H1 (cell line): Measurements from ENCODE around the gene RUVBL1. TPM values are rescaled to one million over a fixed set of nuclear protein-coding genes. Genes with fewer than 3 reads are reported as not detected.

ENCODE experiments used
- CTCF ChIA-PET: fragments of 300-600 bp; sonication (Branson Sonifier 250); formaldehyde crosslinking; loops from one replicate; lab custom pipeline; 2021; ENCODE audit not compliant: partially characterized antibody; lab: Charles Lee
- POLR2A ChIA-PET: fragments of 300-600 bp; sonication (Branson Sonifier 250); formaldehyde crosslinking; loops from one replicate; lab custom pipeline; 2021; ENCODE audit warnings: inconsistent platforms; ENCODE audit not compliant: partially characterized antibody; lab: Charles Lee
- DNase-seq, 2 experiments: peaks; one replicate each; pipeline versions ENCODE4 v3.0.0 to v3.0.0-alpha.2; 2010 to 2022; ENCODE audit warnings: low spot score in 2 of 2, low read depth in 1 of 2, mixed read lengths in 1 of 2
- FAIRE-seq: peaks from 2 replicates; lab custom pipeline; 2011; peaks lifted over from hg19 to GRCh38; lab: Jason Lieb, UNC
- H2AFZ ChIP-seq: 2 replicates; pipeline ENCODE4 v1.8.1; 2012; ENCODE audit warnings: low read length, inconsistent platforms
- H2AK5ac ChIP-seq: 2 replicates; pipeline ENCODE4 v1.6.1; 2013; ENCODE audit warnings: low read depth, low read length
- H2BK120ac ChIP-seq: replicated peaks from 2 replicates; pipeline ENCODE3; 2013; ENCODE audit warnings: low read depth, low read length, inconsistent platforms
- H2BK12ac ChIP-seq: 2 replicates; pipeline ENCODE4 v1.6.1; 2013; ENCODE audit warnings: low read depth, low read length
- H2BK15ac ChIP-seq: 2 replicates; pipeline ENCODE4 v1.6.1; 2013; ENCODE audit warnings: low read length
- H2BK20ac ChIP-seq: 2 replicates; pipeline ENCODE4 v1.6.1; 2013; ENCODE audit warnings: low read length
- H2BK5ac ChIP-seq: 2 replicates; pipeline ENCODE4 v1.6.1; 2013; ENCODE audit warnings: low read depth, low read length
- H3K14ac ChIP-seq: 2 replicates; pipeline ENCODE4 v1.6.1; 2013; ENCODE audit warnings: inconsistent platforms; ENCODE audit not compliant: insufficient read length
- H3K18ac ChIP-seq: 2 replicates; pipeline ENCODE4 v1.6.1; 2013; ENCODE audit warnings: low read length; ENCODE audit errors: extremely low read depth
- H3K23ac ChIP-seq: 2 replicates; pipeline ENCODE4 v1.6.1; 2013; ENCODE audit warnings: inconsistent platforms; ENCODE audit not compliant: insufficient read length
- H3K23me2 ChIP-seq: 2 replicates; pipeline ENCODE4 v1.6.1; 2013; ENCODE audit warnings: low read depth, low read length
- H3K27ac ChIP-seq: 2 replicates; pipeline ENCODE4 v1.6.1; 2011; ENCODE audit warnings: low read depth, low read length, inconsistent platforms
- H3K27me3 ChIP-seq, 4 experiments: replicated peaks in 1 of 4; 1 replicate in 1 of 4; 2 replicates in 3 of 4; pipeline versions ENCODE4 v1.6.1 to v1.8.1; 2011 to 2013; ENCODE audit warnings: low read length in 3 of 4, mild to moderate bottlenecking in 3 of 4, inconsistent platforms in 2 of 4, mixed read lengths in 2 of 4, moderate library complexity in 1 of 4; ENCODE audit not compliant: control insufficient read depth in 3 of 4, insufficient read depth in 3 of 4; ENCODE audit errors: extremely low read depth in 1 of 4
- H3K36me3 ChIP-seq, 4 experiments: 2 replicates each; pipeline versions ENCODE4 v1.6.1 to v1.8.1; 2011 to 2013; ENCODE audit warnings: mild to moderate bottlenecking in 4 of 4, low read length in 3 of 4, moderate library complexity in 2 of 4, control low read depth in 1 of 4, inconsistent platforms in 1 of 4; ENCODE audit not compliant: insufficient read depth in 4 of 4, control insufficient read depth in 2 of 4
- H3K4ac ChIP-seq: replicated peaks from 2 replicates; pipeline ENCODE3; 2013; ENCODE audit warnings: low read length, low read depth, mixed read lengths, inconsistent platforms; ENCODE audit not compliant: insufficient read length
- H3K4me1 ChIP-seq, 4 experiments: replicated peaks in 1 of 4; 1 replicate in 1 of 4; 2 replicates in 3 of 4; pipeline versions ENCODE4 v1.6.1 to v1.8.1; 2011 to 2013; ENCODE audit warnings: low read length in 3 of 4, inconsistent platforms in 2 of 4, mixed read lengths in 1 of 4; ENCODE audit not compliant: insufficient read depth in 4 of 4, control insufficient read depth in 3 of 4
- H3K4me2 ChIP-seq, 2 experiments: 2 replicates each; pipeline versions ENCODE4 v1.6.1 to v1.8.1; 2011 to 2013; ENCODE audit warnings: low read depth in 2 of 2, low read length in 2 of 2, control low read depth in 1 of 2, inconsistent platforms in 1 of 2, mild to moderate bottlenecking in 1 of 2; ENCODE audit not compliant: insufficient read depth in 1 of 2
- H3K4me3 ChIP-seq, 4 experiments: fragments of 200-600, 300-600 bp in 1 of 4; sonication (generic), shearing (Covaris generic), sonication (Bioruptor Twin) in 1 of 4; 2 replicates each; pipeline versions ENCODE4 v1.5.1 to v1.8.1; 2011 to 2016; ENCODE audit warnings: low read length in 4 of 4, low read depth in 3 of 4, control low read depth in 2 of 4, inconsistent platforms in 2 of 4, mild to moderate bottlenecking in 2 of 4, mixed read lengths in 1 of 4, moderate library complexity in 1 of 4; ENCODE audit not compliant: insufficient read depth in 2 of 4; ENCODE audit errors: extremely low read depth in 1 of 4
- H3K56ac ChIP-seq: replicated peaks from 2 replicates; pipeline ENCODE3; 2013; ENCODE audit warnings: low read depth, mild to moderate bottlenecking, mixed read lengths, low read length, inconsistent platforms; ENCODE audit not compliant: insufficient read length
- H3K79me1 ChIP-seq: 2 replicates; pipeline ENCODE4 v1.6.1; 2013; ENCODE audit warnings: low read depth, low read length, control low read depth
- H3K79me2 ChIP-seq, 2 experiments: 2 replicates each; pipeline versions ENCODE4 v1.6.1 to v1.8.1; 2012 to 2013; ENCODE audit warnings: low read length in 2 of 2, mild to moderate bottlenecking in 2 of 2, inconsistent platforms in 1 of 2; ENCODE audit not compliant: insufficient read depth in 2 of 2, control insufficient read depth in 1 of 2
- H3K9ac ChIP-seq, 4 experiments: replicated peaks in 1 of 4; 1 replicate in 1 of 4; 2 replicates in 3 of 4; pipeline versions ENCODE4 v1.6.1 to v1.8.1; 2011 to 2013; ENCODE audit warnings: low read depth in 3 of 4, low read length in 3 of 4, control low read depth in 2 of 4, mild to moderate bottlenecking in 2 of 4, moderate library complexity in 2 of 4, inconsistent platforms in 1 of 4; ENCODE audit errors: extremely low read depth in 1 of 4
- H3K9me3 ChIP-seq, 2 experiments: 2 replicates each; pipeline versions ENCODE4 v1.6.1 to v1.8.1; 2012 to 2013; ENCODE audit warnings: mild to moderate bottlenecking in 2 of 2, moderate library complexity in 2 of 2, control low read depth in 1 of 2, inconsistent platforms in 1 of 2, low read depth in 1 of 2, low read length in 1 of 2, mixed read lengths in 1 of 2; ENCODE audit not compliant: insufficient read depth in 2 of 2
- H4K20me1 ChIP-seq, 2 experiments: replicated peaks in 1 of 2; 2 replicates each; pipeline versions ENCODE3 to v1.8.1; 2011 to 2013; ENCODE audit warnings: inconsistent platforms in 2 of 2, low read length in 2 of 2, mild to moderate bottlenecking in 1 of 2; ENCODE audit not compliant: insufficient read depth in 2 of 2, control insufficient read depth in 1 of 2
- H4K5ac ChIP-seq: 2 replicates; pipeline ENCODE4 v1.6.1; 2013; ENCODE audit warnings: low read length, low read depth, mixed read lengths, inconsistent platforms; ENCODE audit not compliant: insufficient read length
- H4K8ac ChIP-seq: 2 replicates; pipeline ENCODE4 v1.8.0; 2013; ENCODE audit warnings: mild to moderate bottlenecking, moderate library complexity, low read length, inconsistent platforms; ENCODE audit not compliant: insufficient read depth; ENCODE audit errors: extremely low read depth
- H4K91ac ChIP-seq: replicated peaks from 2 replicates; pipeline ENCODE3; 2013; ENCODE audit warnings: low read length, mixed read lengths, inconsistent platforms; ENCODE audit not compliant: insufficient read length
- ATF3 ChIP-seq: IDR thresholded peaks from 2 replicates; pipeline ENCODE4 v1.6.1; 2011; ENCODE audit warnings: low read depth, mild to moderate bottlenecking, low read length; ENCODE audit not compliant: insufficient read depth
- BACH1 ChIP-seq: IDR thresholded peaks from 2 replicates; pipeline ENCODE4 v1.6.1; 2012; ENCODE audit warnings: low read length, improper control_type of control experiment
- CHD1 ChIP-seq: IDR thresholded peaks from 2 replicates; pipeline ENCODE4 v1.6.1; 2012; ENCODE audit warnings: low read depth, low read length, improper control_type of control experiment
- EP300 ChIP-seq, 2 experiments: IDR thresholded peaks; 1 replicate in 1 of 2; 2 replicates in 1 of 2; pipeline ENCODE4 v1.6.1; 2011 to 2012; ENCODE audit warnings: low read depth in 2 of 2, low read length in 2 of 2, mild to moderate bottlenecking in 2 of 2, borderline replicate concordance in 1 of 2, inconsistent platforms in 1 of 2, moderate library complexity in 1 of 2
- JUN ChIP-seq: IDR thresholded peaks from 2 replicates; pipeline ENCODE4 v1.6.1; 2011; ENCODE audit warnings: low read depth, mild to moderate bottlenecking, improper control_type of control experiment, low read length
- RAD21 ChIP-seq, 2 experiments: IDR thresholded peaks in 1 of 2; conservative IDR thresholded peaks in 1 of 2; 2 replicates each; pipeline ENCODE4 v1.6.1; 2011; ENCODE audit warnings: low read depth in 2 of 2, low read length in 2 of 2, improper control_type of control experiment in 1 of 2, inconsistent platforms in 1 of 2, mild to moderate bottlenecking in 1 of 2, moderate library complexity in 1 of 2
- RNF2 ChIP-seq: fragments of 200-900, 300-1000 bp; sonication (generic); IDR thresholded peaks from 2 replicates; pipeline ENCODE4 v1.7.1; 2016; ENCODE audit warnings: borderline replicate concordance, low read depth, mild to moderate bottlenecking, antibody characterized with exemption, low read length; ENCODE audit not compliant: poor library complexity, severe bottlenecking; ENCODE audit errors: missing control alignments
- SAP30 ChIP-seq: fragments of 300-600 bp; sonication (generic); IDR thresholded peaks from 2 replicates; pipeline ENCODE4 v1.7.1; 2012; ENCODE audit warnings: low read length, moderate library complexity, mild to moderate bottlenecking, inconsistent platforms; ENCODE audit not compliant: insufficient read depth, insufficient replicate concordance
- SIN3A ChIP-seq, 2 experiments: IDR thresholded peaks in 1 of 2; conservative IDR thresholded peaks in 1 of 2; 2 replicates each; pipeline ENCODE4 v1.6.1; 2011 to 2012; ENCODE audit warnings: low read length in 2 of 2, improper control_type of control experiment in 1 of 2, low read depth in 1 of 2, mild to moderate bottlenecking in 1 of 2
- TAF1 ChIP-seq: IDR thresholded peaks from 2 replicates; pipeline ENCODE4 v1.6.1; 2011; ENCODE audit warnings: mild to moderate bottlenecking, low read depth, low read length
- WGBS, 2 experiments: shearing (Covaris generic) in 1 of 2; methylation state at CpG; one replicate each; pipeline versions ENCODE4 v1.1.6 to v1.1.7; 2013 to 2015; ENCODE audit warnings: low lambda C conversion rate in 2 of 2, mixed read lengths in 2 of 2, inconsistent platforms in 1 of 2, low coverage in 1 of 2, missing lambda C conversion rate in 1 of 2; ENCODE audit not compliant: insufficient replicate concordance in 2 of 2, insufficient coverage in 1 of 2, insufficient read length in 1 of 2; ENCODE audit errors: extremely low coverage in 1 of 2, missing lambda C conversion rate in 1 of 2; 5-methylcytosine and 5-hydroxymethylcytosine counted together
- polyA plus RNA-seq, 7 experiments: library from polyadenylated mRNA; depleted of rRNA in 3 of 7; stranded (reverse) in 5 of 7; unstranded in 2 of 7; fragments of >200 nt in 5 of 7; fragments of 200-250 nt in 2 of 7; gene quantifications; 1 replicate in 5 of 7; 2 replicates in 1 of 7; 4 replicates in 1 of 7; pipeline versions ENCODE4 v1.2.1 to v1.2.3, GENCODE V29; 2011 to 2013; ENCODE audit warnings: missing spikeins in 2 of 7, mixed read lengths in 2 of 7
- total RNA-seq: library from RNA; stranded (reverse); fragmentation: NEBNext Ultra II Directional; extraction: Animal tissue kit (Norgen Biotek cat#: 25700); gene quantifications from 2 replicates; pipeline ENCODE4 v1.2.1, GENCODE V29; 2021
- TF ChIP-seq, protein P1 (sequence below): IDR thresholded peaks from 2 replicates; pipeline ENCODE4 v1.6.1; 2012; ENCODE audit warnings: inconsistent platforms

Gene RUVBL1
- total and polyA plus RNA-seq, 2 of the 8 experiments (the other 6 are each of a cell fraction or from before 2014, with no cell fraction given): 112 to 135 TPM

GRCh38 chr3:128083396-128083795 lies 40.2 kb downstream of the RUVBL1 start:
- H3K9ac ChIP-seq: no peak overlapping the region
- no peaks in the 10 kb centered on the region for H3K23me2 ChIP-seq
- no peak overlapping the region for H2BK12ac ChIP-seq
- H2BK20ac ChIP-seq: no peak overlapping the region
- H3K79me2 ChIP-seq: no peaks in the 10 kb centered on the region
- no peaks in the 10 kb centered on the region for H3K27me3 ChIP-seq
- no peak overlapping the region for H2BK5ac ChIP-seq
- no peak overlapping the region for H3K23ac ChIP-seq
- H3K36me3 ChIP-seq: peaks cover 19 to 72% (median 48%) of the 10 kb centered on the region in 4 experiments
- H3K18ac ChIP-seq: no peak overlapping the region
- H4K91ac ChIP-seq: no peak overlapping the region
- H4K5ac ChIP-seq: no peak overlapping the region
- CTCF ChIA-PET: interaction anchor here (1.7 to 4.0 kb wide), 2 partner anchors 11 to 50 kb away, joined by 5 to 27 read pairs; no protein-coding TSS in a partner anchor
- FAIRE-seq (no peak), DNase-seq (no peak)
- no peaks in the 10 kb centered on the region for H3K9me3 ChIP-seq
- POLR2A ChIA-PET: interaction anchor here (1.8 kb wide), 1 partner anchor 14 kb away, joined by 4 read pairs; no protein-coding TSS in a partner anchor
- no peak overlapping the region for H3K4me3 ChIP-seq
- H3K4ac ChIP-seq: no peak overlapping the region
- no peak overlapping the region for H3K27ac ChIP-seq
- H2BK120ac ChIP-seq: no peak overlapping the region
- H3K14ac ChIP-seq: no peak overlapping the region
- H3K79me1 ChIP-seq: no peaks in the 10 kb centered on the region; the same call in 1 of the 2 replicates
- no peak overlapping the region for H2AFZ ChIP-seq
- peaks cover 3 to 29% of the 10 kb centered on the region in 2 experiments for H4K20me1 ChIP-seq
- peak overlapping the region; percentile 12; the same call in 1 of the 2 replicates for H4K8ac ChIP-seq
- no peak overlapping the region for H2BK15ac ChIP-seq
- no peak overlapping the region for H3K4me2 ChIP-seq
- WGBS, 2 experiments: 87% methylated on average over 10 of the region's 10 CpGs; no CpG with 5 or more reads in 1 of the 2 experiments
- no peaks in the 10 kb centered on the region for H3K4me1 ChIP-seq
- H2AK5ac ChIP-seq: no peak overlapping the region
- H3K56ac ChIP-seq: no peak overlapping the region
- TF ChIP-seq RAD21 (IDR thresholded peaks at IDR 0.05 in 1 of 2, conservative IDR thresholded peaks at IDR 0.05 in 1 of 2; ENCODE audit: low read depth in 2 of 2, low read length in 2 of 2) (no peak), RNF2 (no peak), SAP30 (no peak), TAF1 (no peak), EP300 (IDR thresholded peaks at IDR 0.05; ENCODE audit: borderline replicate concordance in 1 of 2, low read depth in 2 of 2, low read length in 2 of 2) (no peak), BACH1 (no peak), CHD1 (no peak), JUN (no peak), SIN3A (conservative IDR thresholded peaks at IDR 0.05 in 1 of 2, IDR thresholded peaks at IDR 0.05 in 1 of 2; ENCODE audit: low read depth in 1 of 2, low read length in 2 of 2) (no peak), ATF3 (no peak)
- TF ChIP-seq, protein P1, sequence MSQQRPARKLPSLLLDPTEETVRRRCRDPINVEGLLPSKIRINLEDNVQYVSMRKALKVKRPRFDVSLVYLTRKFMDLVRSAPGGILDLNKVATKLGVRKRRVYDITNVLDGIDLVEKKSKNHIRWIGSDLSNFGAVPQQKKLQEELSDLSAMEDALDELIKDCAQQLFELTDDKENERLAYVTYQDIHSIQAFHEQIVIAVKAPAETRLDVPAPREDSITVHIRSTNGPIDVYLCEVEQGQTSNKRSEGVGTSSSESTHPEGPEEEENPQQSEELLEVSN: no peak
